Measurements from ENCODE around the gene DRD4. TPM values are rescaled to one million over a fixed set of nuclear protein-coding genes. Genes with fewer than 3 reads are reported as not detected.

The DRD4 gene
- total and polyA plus RNA-seq, 9 of the 15 experiments (the other 6 are each of a cell fraction or from before 2014, with no cell fraction given) = 0.04 to 0.95 (median 0.21) TPM; not detected in 5

DNA sequence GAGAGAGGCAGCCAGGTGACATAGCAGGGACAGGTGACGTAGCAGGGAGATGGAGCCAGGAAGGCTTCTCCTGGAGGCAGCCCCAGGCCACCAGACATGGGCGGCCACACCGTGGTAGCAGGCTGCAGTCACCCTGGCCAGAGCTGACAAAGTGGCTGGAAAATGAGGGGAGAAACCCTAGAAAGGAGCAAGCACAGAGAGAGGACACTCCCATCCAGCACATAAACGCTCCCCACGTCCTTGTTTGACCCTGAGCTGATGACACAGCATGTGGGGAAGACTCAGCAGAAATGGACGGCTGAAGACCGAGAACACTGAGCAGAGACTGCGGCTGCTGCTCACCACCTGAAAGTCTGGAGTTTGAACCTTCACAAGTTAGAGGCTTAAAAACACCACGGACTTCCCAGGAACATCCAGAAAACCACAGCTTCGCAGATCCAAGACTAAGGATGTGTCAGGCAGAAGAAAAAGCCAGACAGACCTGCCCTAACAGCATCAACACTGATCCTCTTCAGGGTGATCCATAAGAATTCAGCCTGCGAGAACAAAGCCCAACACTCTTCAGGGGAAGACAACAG is 28.7 kb downstream of the DRD4 start (continued):
- TF ChIP-seq, protein P1, sequence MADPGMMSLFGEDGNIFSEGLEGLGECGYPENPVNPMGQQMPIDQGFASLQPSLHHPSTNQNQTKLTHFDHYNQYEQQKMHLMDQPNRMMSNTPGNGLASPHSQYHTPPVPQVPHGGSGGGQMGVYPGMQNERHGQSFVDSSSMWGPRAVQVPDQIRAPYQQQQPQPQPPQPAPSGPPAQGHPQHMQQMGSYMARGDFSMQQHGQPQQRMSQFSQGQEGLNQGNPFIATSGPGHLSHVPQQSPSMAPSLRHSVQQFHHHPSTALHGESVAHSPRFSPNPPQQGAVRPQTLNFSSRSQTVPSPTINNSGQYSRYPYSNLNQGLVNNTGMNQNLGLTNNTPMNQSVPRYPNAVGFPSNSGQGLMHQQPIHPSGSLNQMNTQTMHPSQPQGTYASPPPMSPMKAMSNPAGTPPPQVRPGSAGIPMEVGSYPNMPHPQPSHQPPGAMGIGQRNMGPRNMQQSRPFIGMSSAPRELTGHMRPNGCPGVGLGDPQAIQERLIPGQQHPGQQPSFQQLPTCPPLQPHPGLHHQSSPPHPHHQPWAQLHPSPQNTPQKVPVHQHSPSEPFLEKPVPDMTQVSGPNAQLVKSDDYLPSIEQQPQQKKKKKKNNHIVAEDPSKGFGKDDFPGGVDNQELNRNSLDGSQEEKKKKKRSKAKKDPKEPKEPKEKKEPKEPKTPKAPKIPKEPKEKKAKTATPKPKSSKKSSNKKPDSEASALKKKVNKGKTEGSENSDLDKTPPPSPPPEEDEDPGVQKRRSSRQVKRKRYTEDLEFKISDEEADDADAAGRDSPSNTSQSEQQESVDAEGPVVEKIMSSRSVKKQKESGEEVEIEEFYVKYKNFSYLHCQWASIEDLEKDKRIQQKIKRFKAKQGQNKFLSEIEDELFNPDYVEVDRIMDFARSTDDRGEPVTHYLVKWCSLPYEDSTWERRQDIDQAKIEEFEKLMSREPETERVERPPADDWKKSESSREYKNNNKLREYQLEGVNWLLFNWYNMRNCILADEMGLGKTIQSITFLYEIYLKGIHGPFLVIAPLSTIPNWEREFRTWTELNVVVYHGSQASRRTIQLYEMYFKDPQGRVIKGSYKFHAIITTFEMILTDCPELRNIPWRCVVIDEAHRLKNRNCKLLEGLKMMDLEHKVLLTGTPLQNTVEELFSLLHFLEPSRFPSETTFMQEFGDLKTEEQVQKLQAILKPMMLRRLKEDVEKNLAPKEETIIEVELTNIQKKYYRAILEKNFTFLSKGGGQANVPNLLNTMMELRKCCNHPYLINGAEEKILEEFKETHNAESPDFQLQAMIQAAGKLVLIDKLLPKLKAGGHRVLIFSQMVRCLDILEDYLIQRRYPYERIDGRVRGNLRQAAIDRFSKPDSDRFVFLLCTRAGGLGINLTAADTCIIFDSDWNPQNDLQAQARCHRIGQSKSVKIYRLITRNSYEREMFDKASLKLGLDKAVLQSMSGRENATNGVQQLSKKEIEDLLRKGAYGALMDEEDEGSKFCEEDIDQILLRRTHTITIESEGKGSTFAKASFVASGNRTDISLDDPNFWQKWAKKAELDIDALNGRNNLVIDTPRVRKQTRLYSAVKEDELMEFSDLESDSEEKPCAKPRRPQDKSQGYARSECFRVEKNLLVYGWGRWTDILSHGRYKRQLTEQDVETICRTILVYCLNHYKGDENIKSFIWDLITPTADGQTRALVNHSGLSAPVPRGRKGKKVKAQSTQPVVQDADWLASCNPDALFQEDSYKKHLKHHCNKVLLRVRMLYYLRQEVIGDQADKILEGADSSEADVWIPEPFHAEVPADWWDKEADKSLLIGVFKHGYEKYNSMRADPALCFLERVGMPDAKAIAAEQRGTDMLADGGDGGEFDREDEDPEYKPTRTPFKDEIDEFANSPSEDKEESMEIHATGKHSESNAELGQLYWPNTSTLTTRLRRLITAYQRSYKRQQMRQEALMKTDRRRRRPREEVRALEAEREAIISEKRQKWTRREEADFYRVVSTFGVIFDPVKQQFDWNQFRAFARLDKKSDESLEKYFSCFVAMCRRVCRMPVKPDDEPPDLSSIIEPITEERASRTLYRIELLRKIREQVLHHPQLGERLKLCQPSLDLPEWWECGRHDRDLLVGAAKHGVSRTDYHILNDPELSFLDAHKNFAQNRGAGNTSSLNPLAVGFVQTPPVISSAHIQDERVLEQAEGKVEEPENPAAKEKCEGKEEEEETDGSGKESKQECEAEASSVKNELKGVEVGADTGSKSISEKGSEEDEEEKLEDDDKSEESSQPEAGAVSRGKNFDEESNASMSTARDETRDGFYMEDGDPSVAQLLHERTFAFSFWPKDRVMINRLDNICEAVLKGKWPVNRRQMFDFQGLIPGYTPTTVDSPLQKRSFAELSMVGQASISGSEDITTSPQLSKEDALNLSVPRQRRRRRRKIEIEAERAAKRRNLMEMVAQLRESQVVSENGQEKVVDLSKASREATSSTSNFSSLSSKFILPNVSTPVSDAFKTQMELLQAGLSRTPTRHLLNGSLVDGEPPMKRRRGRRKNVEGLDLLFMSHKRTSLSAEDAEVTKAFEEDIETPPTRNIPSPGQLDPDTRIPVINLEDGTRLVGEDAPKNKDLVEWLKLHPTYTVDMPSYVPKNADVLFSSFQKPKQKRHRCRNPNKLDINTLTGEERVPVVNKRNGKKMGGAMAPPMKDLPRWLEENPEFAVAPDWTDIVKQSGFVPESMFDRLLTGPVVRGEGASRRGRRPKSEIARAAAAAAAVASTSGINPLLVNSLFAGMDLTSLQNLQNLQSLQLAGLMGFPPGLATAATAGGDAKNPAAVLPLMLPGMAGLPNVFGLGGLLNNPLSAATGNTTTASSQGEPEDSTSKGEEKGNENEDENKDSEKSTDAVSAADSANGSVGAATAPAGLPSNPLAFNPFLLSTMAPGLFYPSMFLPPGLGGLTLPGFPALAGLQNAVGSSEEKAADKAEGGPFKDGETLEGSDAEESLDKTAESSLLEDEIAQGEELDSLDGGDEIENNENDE (IDR thresholded peaks at IDR 0.05; ENCODE audit: low read depth, low read length) = no peak
- TF ChIP-seq, protein P2, sequence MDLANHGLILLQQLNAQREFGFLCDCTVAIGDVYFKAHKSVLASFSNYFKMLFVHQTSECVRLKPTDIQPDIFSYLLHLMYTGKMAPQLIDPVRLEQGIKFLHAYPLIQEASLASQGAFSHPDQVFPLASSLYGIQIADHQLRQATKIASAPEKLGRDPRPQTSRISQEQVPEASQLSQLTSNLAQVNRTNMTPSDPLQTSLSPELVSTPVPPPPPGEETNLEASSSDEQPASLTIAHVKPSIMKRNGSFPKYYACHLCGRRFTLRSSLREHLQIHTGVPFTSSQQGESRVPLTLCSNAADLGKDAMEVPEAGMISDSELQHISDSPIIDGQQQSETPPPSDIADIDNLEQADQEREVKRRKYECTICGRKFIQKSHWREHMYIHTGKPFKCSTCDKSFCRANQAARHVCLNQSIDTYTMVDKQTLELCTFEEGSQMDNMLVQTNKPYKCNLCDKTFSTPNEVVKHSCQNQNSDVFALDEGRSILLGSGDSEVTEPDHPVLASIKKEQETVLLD (IDR thresholded peaks at IDR 0.05) = no peak
- TF ChIP-seq ZNF253 (CRISPR knock-in tag; conservative IDR thresholded peaks at IDR 0.05) (no peak), FOXA3 (CRISPR knock-in tag; conservative IDR thresholded peaks at IDR 0.05 in 1 of 2, IDR thresholded peaks at IDR 0.05 in 1 of 2) (no peak), PHB (CRISPR knock-in tag; IDR thresholded peaks at IDR 0.05) (0 out of 2 replicates have a peak, but pooled peaks have one; percentile 77), MXD1 (CRISPR knock-in tag; IDR thresholded peaks at IDR 0.05; ENCODE audit: borderline replicate concordance, poor library complexity, severe bottlenecking) (no peak)
- TF ChIP-seq, protein P3, sequence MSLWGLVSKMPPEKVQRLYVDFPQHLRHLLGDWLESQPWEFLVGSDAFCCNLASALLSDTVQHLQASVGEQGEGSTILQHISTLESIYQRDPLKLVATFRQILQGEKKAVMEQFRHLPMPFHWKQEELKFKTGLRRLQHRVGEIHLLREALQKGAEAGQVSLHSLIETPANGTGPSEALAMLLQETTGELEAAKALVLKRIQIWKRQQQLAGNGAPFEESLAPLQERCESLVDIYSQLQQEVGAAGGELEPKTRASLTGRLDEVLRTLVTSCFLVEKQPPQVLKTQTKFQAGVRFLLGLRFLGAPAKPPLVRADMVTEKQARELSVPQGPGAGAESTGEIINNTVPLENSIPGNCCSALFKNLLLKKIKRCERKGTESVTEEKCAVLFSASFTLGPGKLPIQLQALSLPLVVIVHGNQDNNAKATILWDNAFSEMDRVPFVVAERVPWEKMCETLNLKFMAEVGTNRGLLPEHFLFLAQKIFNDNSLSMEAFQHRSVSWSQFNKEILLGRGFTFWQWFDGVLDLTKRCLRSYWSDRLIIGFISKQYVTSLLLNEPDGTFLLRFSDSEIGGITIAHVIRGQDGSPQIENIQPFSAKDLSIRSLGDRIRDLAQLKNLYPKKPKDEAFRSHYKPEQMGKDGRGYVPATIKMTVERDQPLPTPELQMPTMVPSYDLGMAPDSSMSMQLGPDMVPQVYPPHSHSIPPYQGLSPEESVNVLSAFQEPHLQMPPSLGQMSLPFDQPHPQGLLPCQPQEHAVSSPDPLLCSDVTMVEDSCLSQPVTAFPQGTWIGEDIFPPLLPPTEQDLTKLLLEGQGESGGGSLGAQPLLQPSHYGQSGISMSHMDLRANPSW (CRISPR knock-in tag; IDR thresholded peaks at IDR 0.05) = no peak; the same call in 1 of the 2 replicates
